PFSK-1 (cell line): ENCODE results near the gene SPECC1.

Experiments
- POLR2AphosphoS5 ChIP-seq: IDR thresholded peaks from 2 replicates; pipeline ENCODE4 v1.6.1; 2012; ENCODE audit warnings: low read depth, mild to moderate bottlenecking, control low read depth, low read length, moderate library complexity
- TAF1 ChIP-seq: IDR thresholded peaks from 2 replicates; pipeline ENCODE4 v1.6.1; 2012; ENCODE audit warnings: low read length, control low read depth, borderline replicate concordance; ENCODE audit not compliant: insufficient read depth

GRCh38 chr17:20063665-20064648 lies 54.8 kb downstream of the SPECC1 start:
- TF ChIP-seq POLR2AphosphoS5 (no peak), TAF1 (no peak)
